Activated CD8-positive, alpha-beta T cell treated with anti-CD3 and anti-CD28 coated beads for 36 hours (primary cell): Measurements from ENCODE around the gene NDUFB7. TPM values are rescaled to one million over a fixed set of nuclear protein-coding genes. Genes with fewer than 3 reads are reported as not detected.
A peak's percentile ranks its signal among the peaks of the same experiment; 100 is the strongest.
"Not testable (repeated sequence)": the region's sequence is repeated elsewhere in the genome, so short reads cannot be mapped to it uniquely, and the experiment has no call there.

Source experiments
- ATAC-seq: fragments of 200-7000 bp; cut with Tn5 transposase; one replicate; pipeline ENCODE4 v1.10.0; 2021; ENCODE audit warnings: mild to moderate bottlenecking, moderate library complexity
- CTCF ChIA-PET: fragments of 350-600 bp; sonication (Branson Sonifier 250); formaldehyde crosslinking; loops from one replicate; lab custom pipeline; 2021; ENCODE audit warnings: antibody characterized with exemption; lab: Charles Lee
- POLR2A ChIA-PET: fragments of 350-600 bp; sonication (Branson Sonifier 250); formaldehyde crosslinking; loops from one replicate; lab custom pipeline; 2021; ENCODE audit warnings: antibody characterized with exemption; lab: Charles Lee
- DNase-seq: peaks from one replicate; pipeline ENCODE4 v3.0.0-alpha.2; 2020
- H3K27ac Mint-ChIP-seq: one replicate; pipeline ENCODE4 v1.8.0; 2021; ENCODE audit warnings: mild to moderate bottlenecking, mixed read lengths
- H3K27me3 Mint-ChIP-seq: one replicate; pipeline ENCODE4 v1.8.0; 2021; ENCODE audit warnings: mixed read lengths
- H3K36me3 Mint-ChIP-seq: one replicate; pipeline ENCODE4 v1.8.0; 2021; ENCODE audit warnings: low read depth, mixed read lengths
- H3K4me1 Mint-ChIP-seq: one replicate; pipeline ENCODE4 v1.8.0; 2021; ENCODE audit warnings: low read depth, mixed read lengths
- H3K4me3 Mint-ChIP-seq: one replicate; pipeline ENCODE4 v1.8.0; 2021; ENCODE audit warnings: mild to moderate bottlenecking, moderate library complexity, mixed read lengths
- H3K9me3 Mint-ChIP-seq: one replicate; pipeline ENCODE4 v1.8.0; 2021; ENCODE audit warnings: mixed read lengths
- intact Hi-C: fragments of 100-400 bp; cut with micrococcal nuclease; formaldehyde crosslinking; loops from one replicate; pipeline ENCODE4 v1.10.0; 2022
- total RNA-seq, 2 experiments: library from RNA; stranded (reverse); gene quantifications; one replicate each; pipeline ENCODE4 v1.2.3, GENCODE V29; 2021
- TF ChIP-seq, protein P1 (sequence below): fragments of 200-600 bp; IDR thresholded peaks from one replicate; pipeline ENCODE4 v1.8.0; 2022; ENCODE audit warnings: antibody characterized with exemption, mild to moderate bottlenecking

NDUFB7 gene
- total RNA-seq, 2 experiments from 2014 or later: 123 to 135 TPM

DNA sequence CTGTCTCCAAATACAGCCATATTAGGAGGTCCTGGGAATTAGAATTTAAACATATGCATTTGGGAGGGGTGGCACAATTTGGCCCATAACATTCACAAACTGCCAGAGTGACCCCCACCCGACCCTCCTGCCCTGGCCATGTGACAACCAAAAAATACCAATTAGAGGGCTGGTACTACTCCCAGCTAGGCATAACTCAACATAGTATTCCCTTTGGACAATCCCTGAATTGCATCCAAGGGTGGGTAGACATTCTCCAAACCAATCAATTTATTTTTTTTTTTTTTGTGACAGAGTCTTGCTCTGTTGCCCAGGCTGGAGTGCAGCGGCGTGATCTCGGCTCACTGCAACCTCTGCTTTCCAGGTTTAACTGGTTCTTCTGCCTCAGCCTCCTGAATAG, 40.8 kb upstream of the NDUFB7 start:
- POLR2A ChIA-PET: no interaction called here

DNA sequence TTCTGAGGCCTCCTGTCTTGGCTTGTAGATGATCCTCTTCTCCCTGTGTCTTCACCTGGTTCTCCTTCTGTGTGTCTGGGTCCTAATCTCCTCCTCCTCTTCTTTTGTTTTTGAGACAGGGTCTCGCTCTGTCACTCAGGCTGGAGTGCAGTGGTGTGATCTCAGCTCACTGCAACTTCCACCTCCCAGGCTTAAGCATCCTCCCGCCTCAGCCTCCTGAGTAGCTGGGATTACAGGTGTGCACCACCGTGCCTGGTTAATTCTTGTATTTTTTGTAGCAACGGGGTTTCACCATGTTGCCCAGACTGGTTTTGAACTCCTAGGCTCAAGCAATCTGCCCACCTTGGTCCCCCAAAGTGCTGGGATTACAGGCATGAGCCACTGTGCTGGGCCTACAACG, 40.4 kb upstream of the NDUFB7 start:
- H3K4me3 Mint-ChIP-seq, POLR2A ChIA-PET, intact Hi-C loops, DNase-seq, H3K27ac Mint-ChIP-seq, ATAC-seq, CTCF ChIA-PET, H3K36me3 Mint-ChIP-seq, H3K27me3 Mint-ChIP-seq, H3K4me1 Mint-ChIP-seq, H3K9me3 Mint-ChIP-seq: not testable (repeated sequence)

More for the DNA sequence above, 40.8 kb upstream of the NDUFB7 start:
- Mint-ChIP-seq H3K27me3 (peaks cover 2% of the 10 kb centered on the region), H3K36me3 (no peaks in the 10 kb centered on the region), H3K4me1 (peaks cover 4% of the 10 kb centered on the region), H3K9me3 (no peaks in the 10 kb centered on the region), H3K27ac (no peak overlapping the region), H3K4me3 (no peak overlapping the region)
- no peak for ATAC-seq
- CTCF ChIA-PET: no interaction called here
- DNase-seq: no peak
- intact Hi-C loops: no loop called here
- TF ChIP-seq, protein P1, sequence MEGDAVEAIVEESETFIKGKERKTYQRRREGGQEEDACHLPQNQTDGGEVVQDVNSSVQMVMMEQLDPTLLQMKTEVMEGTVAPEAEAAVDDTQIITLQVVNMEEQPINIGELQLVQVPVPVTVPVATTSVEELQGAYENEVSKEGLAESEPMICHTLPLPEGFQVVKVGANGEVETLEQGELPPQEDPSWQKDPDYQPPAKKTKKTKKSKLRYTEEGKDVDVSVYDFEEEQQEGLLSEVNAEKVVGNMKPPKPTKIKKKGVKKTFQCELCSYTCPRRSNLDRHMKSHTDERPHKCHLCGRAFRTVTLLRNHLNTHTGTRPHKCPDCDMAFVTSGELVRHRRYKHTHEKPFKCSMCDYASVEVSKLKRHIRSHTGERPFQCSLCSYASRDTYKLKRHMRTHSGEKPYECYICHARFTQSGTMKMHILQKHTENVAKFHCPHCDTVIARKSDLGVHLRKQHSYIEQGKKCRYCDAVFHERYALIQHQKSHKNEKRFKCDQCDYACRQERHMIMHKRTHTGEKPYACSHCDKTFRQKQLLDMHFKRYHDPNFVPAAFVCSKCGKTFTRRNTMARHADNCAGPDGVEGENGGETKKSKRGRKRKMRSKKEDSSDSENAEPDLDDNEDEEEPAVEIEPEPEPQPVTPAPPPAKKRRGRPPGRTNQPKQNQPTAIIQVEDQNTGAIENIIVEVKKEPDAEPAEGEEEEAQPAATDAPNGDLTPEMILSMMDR: no peak

DNA sequence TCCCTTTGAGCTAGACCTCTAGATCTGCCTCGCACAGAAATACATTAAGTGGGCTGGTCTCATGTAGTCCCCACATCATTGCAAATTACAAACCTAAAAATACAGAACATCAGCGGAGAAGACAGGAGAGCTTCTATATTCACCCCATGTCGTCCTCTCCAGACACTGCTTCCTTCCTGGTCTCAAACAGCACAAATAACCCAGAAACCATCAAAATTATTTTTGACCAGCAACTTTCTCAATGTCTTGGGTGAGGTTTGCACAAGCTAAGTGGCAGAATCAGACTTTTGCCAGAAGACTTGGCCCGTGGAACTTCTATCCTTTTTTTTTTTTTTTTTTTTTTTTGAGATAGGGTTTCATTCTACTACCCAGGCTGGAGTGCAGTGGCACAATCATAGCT, 39.2 kb upstream of the NDUFB7 start:
- no peaks in the 10 kb centered on the region for H3K9me3 Mint-ChIP-seq
- ChIA-PET POLR2A (no interaction called here), CTCF (interaction anchor here (1.1 to 1.2 kb wide), 2 partner anchors 37 to 175 kb away, joined by 3 read pairs; no protein-coding TSS in a partner anchor)
- H3K27ac Mint-ChIP-seq: no peak overlapping the region
- no peaks in the 10 kb centered on the region for H3K27me3 Mint-ChIP-seq
- intact Hi-C loops: no loop called here
- TF ChIP-seq, protein P1: no peak
- no peak for DNase-seq
- no peak overlapping the region for H3K4me3 Mint-ChIP-seq
- H3K36me3 Mint-ChIP-seq: no peaks in the 10 kb centered on the region
- no peak for ATAC-seq
- peaks cover 4% of the 10 kb centered on the region for H3K4me1 Mint-ChIP-seq

DNA sequence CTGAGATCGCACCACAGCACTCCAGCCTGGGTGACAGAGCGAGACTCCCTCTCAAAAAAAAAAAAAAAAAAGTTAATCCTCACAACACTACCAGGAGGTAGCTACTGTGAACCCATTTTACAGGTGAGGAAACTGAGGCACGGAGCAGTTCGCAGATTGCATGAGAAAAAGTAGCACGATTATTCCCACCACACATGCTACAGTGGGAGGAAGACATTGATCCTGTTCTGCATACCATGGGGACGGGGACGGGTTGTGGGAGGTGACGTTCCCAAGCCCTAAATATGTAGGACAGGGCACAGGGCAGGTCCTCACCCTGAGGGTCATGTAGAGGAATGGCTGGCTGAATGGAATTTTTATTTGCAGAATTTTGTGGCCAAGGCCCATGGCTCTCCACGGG, 34.8 kb upstream of the NDUFB7 start:
- TF ChIP-seq, protein P1: no peak
- intact Hi-C loops: no loop called here
- CTCF ChIA-PET: no interaction called here
- ATAC-seq (no peak), DNase-seq (no peak)
- Mint-ChIP-seq H3K27ac (no peak overlapping the region), H3K36me3 (no peaks in the 10 kb centered on the region), H3K4me3 (no peak overlapping the region), H3K27me3 (no peaks in the 10 kb centered on the region), H3K4me1 (peaks cover 6% of the 10 kb centered on the region), H3K9me3 (no peaks in the 10 kb centered on the region)
- POLR2A ChIA-PET: no interaction called here

DNA sequence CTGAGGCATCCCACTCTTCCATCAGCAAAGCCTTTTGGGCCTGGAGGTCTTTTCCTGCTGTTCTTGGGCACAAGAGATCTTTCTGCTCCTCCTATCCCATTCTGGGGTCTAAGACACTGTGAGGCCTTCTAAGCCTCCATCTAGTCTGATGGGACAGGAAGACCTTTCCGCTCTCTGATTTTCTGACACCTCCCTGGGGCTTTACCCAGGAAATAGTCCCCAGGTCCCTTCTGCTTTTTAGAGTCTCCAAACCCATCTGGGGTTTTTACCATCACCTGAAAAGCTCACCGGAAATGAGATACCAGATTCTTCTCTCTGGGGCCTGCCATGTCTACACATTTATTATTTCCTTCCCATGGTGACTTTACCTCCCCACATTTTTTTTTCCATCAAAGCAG, 32.1 kb upstream of the NDUFB7 start:
- H3K4me3 Mint-ChIP-seq: no peak overlapping the region
- DNase-seq (no peak), ATAC-seq (peak; percentile 70)
- H3K36me3 Mint-ChIP-seq: no peaks in the 10 kb centered on the region
- no peaks in the 10 kb centered on the region for H3K27me3 Mint-ChIP-seq
- peaks cover 6% of the 10 kb centered on the region for H3K4me1 Mint-ChIP-seq
- ChIA-PET POLR2A (no interaction called here), CTCF (no interaction called here)
- peak overlapping the region; percentile 67 for H3K27ac Mint-ChIP-seq
- TF ChIP-seq, protein P1: no peak
- no peaks in the 10 kb centered on the region for H3K9me3 Mint-ChIP-seq
- intact Hi-C loops: no loop called here
